HG03175 (cell line): Measurements from ENCODE around the gene CDR2L.
A peak's percentile ranks its signal among the peaks of the same experiment; 100 is the strongest.
"Not testable (repeated sequence)": the region's sequence is repeated elsewhere in the genome, so short reads cannot be mapped to it uniquely, and the experiment has no call there.

Experiments used
- ATAC-seq: cut with Tn5 transposase; IDR thresholded peaks from one replicate; pipeline ENCODE4 v1.9.1; 2021; ENCODE audit warnings: mild to moderate bottlenecking, moderate library complexity; ENCODE audit not compliant: unreplicated experiment

Gene CDR2L

DNA sequence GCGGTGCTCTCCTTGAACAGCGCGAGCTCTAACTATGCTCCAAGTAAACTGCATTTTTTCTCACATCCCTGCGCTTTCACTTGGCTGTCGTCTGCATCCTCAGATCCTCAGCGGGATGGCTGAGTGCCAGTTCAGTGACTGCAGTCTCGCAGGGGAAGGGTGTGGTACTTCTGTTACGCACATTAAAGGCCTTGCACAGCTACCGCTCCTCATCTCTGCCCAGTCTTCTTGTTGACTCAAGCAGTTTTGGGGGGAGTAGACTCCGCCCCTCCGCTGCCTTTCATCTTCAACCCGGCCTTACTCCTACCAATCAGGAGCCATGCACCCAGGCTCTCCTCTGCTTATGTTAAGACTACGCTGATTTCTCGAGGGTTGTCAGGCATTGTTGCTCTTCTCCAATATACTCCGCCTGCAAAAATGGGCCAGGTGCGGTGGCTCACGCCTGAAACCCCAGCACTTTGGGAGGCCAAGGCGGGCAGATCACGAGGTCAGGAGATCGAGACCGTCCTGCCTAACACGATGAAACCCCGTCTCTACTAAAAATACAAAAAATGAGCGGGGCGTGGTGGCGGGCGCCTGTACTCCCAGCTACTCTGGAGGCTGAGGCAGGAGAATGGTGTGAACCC is 49.3 kb downstream of the CDR2L start:
- ATAC-seq = no peak

DNA sequence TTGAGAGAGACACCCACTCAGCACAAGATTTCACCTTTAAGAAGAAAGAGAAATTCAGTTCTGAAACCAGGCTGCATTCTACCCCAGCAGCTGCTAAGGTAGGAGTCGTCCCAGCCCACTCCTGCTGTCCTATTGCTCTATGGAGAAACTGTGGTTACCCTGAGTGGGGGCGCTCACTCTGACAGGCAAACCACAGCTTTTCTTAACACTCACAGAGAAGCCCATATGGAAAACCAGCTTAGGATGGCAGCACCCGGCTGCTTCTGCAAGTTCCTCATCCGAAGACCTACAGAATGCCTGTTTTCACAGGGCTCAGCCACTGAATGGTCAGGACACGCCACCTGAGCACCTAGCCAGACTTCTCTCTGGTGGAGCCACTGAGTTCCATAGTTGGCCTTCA is 51.8 kb downstream of the CDR2L start:
- ATAC-seq = no peak

DNA sequence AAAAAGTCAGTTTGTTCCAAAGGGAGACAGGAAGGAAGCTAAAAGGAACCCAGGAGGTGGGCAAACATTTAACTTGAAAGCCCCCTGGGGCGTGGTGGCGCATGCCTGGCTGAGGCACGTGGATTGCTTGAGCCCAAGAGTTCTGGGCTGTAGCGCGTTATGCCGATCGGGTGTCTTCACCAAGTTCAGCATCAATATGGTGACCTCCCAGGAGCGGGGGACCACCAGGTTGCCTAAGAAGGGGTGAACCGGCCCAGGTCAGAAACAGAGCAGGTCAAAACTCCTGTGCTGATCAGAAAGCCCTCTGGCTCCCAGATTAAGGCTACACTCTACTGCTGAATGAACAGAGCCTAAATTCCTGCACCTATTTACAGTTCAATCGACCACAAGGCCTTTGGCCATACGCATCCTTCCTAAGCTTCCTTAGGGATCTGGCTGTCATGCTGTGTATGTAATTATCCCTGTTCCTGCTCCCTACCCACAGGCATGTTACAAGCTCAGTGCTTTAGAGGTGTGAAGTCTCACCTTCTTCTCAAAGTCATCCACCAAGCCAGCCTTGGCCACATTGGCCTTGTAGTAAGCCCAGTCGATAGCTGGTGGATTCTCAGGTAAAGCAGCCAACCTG is 54.3 kb downstream of the CDR2L start:
- no peak for ATAC-seq

DNA sequence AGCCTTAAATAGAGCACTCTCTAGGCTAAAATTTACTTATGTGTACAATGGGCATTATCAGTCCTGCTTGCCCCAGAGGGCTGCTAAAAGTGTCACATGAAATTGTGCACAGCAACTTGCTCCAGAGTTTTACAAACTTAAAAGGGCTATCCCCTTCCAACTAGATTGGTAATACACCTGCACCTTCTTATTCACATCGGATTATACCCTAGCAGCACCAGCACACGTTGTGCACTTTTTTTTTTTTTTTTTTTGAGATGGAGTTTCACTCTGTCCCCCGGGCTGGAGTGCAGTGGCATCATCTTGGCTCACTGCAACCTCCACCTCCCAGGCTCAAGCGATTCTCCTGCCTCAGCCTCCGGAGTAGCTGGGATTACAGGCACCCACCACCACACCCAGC is 56.4 kb downstream of the CDR2L start:
- ATAC-seq = not testable (repeated sequence)

DNA sequence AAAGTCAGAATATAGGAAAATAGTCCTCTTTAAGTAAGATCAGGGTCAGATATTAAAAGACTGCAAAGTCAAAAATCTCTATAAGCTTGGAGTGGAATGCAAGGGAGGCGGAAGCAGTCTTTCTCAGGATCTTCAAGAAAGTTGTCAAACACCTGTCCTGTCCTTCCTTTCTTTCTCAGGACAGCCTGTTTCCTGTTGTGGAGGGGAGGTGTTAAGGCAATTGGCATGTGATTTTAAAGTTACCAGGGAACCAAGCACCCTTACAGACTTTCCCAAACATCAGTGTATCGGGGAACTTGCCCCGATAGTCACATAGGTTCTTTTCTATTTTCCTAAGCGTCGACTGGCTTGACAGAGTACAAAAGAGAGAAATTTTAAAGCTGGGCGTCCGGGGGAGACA is 57.3 kb downstream of the CDR2L start:
- no peak for ATAC-seq

DNA sequence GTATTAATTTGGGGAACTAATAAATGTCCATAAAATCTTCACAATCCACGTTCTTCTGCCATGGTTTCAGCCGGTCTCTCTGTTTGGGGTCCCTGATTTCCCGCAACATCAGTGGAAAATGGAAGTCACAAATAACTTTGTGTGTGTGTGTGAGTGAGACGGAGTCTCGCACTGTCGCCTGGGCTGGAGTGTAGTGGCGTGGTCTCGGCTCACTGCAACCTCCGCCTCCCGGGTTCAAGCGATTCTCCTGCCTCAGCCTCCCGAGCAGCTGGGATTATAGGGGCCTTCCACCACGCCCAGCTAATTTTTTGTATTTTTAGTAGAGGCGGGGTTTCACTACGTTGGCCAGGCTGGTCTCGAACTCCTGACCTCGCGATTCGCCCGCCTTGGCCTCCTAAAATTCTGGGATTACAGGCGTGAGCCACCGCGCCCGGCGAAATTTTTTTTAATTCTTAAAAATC is 58.5 kb downstream of the CDR2L start:
- not testable (repeated sequence) for ATAC-seq

DNA sequence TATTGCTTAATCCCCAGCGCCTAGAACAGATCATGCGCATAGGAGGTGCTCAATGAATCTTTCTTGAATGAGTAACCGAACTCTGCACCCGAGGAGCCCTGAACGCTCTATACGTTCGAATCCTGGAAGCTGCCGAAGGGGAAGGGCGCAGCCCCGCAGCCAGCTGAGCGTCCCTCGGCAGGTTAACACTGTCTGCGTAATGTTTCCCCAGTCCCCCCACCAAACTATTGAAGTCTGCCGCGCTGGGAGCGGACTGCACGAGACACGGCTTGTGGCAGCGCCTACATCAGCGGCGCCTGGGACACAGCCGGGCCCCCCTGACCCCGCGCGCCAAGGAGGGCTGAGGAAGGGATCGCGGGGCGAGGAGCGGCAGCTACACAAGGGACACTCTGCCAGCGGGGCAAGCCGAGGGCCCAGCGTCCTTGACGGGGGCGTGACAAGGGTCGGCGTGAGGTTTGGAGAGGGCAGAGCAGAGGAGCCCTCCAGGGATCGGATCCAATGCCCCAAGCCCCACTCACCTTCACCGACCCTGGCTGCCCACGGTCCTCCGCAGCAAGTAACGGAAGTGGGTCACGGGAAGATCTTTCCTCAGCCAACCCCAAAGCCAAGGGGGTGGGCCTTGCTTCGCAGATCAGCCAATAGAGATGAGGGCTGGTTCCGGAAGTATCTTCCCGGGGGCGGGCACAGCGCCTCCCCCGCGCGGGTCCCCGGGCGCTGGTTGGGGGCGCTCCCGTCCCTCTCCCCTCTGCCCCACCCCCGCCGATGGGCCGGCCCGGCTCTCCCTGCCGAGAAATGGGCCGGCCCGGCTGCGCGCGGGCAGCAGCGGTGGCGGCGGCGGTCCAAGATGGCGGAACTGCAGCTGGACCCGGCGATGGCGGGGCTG is 59.2 kb downstream of the CDR2L start, which contains the start of the genes ATP5PD and KCTD2:
Gene ATP5PD, minus strand, starts transcription at position 563 of the 883 bp plus-strand sequence. CDS start 4,319 bp downstream, outside the sequence.
Gene KCTD2, plus strand, starts transcription at position 819 of the 883 bp plus-strand sequence. Its CDS starts 26 bp downstream, at position 845.
- peak; percentile 96 for ATAC-seq

DNA sequence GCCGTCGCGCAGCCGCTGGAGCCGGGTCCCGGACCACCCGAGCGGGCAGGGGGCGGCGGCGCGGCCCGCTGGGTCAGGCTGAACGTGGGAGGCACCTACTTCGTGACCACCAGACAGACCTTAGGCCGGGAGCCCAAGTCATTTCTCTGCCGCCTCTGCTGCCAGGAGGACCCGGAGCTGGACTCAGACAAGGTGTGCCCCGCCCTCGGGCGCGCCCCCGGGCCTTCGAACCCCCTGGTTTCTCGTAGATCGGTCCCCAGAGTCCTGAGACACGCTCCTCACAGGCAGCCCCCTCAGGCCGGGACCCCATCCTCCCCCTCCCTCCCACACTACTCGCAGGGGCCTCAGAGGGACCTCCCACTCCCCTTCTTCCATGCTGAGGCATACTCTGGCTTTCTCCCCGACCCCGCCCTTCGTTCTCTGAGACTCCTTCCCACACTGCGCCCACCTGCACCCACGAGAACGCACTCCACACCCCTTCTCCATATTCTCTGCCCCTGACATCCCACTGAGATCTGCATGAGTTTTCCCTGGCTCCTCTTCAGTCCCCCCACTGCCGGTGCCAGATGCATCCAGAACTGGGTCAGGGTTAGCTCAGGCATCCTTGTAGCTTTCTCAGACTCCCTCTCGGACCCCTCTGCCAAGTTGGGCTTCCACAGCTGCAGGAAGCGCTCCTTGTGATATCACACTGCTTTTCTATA is 60.1 kb downstream of the CDR2L start:
- peak; percentile 19 for ATAC-seq

DNA sequence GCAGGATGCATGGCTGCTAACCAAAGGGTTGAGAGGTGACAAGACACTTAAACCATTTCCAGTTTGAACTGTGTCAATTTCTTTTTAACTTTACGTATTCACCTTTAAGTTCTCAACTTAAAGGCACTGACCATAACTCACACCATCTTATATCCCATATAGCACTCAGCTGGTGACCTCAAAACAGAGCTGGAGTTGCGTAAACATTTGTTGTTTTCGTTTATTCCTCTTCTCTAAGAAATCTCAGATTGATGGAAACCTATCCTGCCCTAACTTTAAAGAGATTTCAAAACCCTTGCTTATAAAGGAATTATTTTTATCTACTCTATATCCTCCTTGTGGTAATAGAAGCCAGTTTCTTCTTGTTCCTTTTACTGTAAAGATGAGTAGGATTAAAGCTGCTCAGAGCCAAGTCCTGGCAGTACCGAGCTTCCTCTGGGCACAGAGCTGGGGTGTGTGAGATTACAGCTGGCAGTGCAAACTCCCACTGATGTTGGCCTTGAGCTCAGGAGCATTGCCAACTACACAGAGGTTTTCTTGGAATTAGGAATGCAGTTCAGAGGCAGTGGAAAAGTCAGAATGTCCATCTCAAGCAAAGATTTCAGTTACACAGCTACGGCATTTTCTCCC is 60.9 kb downstream of the CDR2L start:
- ATAC-seq = no peak

DNA sequence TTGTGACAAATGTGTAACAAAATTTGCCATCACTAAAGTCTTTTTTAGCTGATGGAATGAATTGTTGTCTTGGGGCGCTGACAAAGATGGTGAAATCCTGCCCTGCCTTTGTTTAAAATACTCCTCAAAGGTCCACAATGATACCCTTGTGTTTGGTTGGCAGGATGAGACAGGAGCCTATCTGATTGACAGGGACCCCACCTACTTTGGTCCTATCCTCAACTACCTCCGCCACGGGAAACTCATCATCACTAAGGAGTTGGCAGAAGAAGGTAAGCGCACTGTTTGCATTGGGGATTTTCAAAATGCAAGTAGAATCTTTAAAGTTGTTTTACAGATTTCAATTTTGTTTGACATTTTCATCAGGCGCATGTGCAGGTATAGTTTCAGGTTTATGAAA is 61.6 kb downstream of the CDR2L start:
- ATAC-seq = no peak

DNA sequence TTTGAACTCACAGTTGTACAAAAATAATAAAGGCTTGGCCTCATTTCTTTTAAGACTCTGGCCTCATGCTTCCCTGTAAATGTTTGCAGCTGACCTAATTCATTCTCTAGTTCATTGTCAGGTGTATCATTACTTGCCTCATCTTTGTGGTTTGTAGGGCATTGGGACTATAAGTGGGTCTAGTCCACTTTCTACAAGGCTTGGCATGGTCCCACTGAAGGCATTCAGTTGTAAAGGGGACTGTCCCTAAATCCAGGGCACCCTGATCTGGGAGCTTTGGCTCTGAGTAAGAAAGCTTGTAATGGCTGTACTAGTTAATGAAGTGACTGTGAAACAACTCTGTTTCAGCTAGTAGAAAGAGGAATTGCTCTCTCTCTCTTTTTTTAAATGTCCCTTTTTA is 62.3 kb downstream of the CDR2L start:
- ATAC-seq = no peak

DNA sequence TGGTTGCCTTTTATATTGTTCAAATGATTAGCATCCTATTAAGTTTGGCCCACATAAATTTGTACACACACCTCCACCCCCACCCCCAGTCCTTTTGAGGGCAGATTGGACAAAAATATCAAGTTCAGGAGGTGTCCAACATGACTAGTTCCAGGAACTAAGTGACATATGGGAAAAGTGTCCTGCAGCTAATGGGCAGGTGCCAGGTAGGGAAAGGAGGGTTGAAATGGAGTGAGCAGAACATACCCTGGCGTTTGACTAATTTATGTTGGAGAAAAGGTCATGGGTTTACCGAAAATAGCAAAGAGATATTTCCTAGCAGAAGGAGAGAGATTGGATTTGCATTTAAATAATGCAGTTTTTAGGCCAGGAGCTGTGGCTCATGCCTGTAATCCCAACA is 64.5 kb downstream of the CDR2L start:
- no peak for ATAC-seq
